SKM-1 treated with dmso at 0.1 percent for 144 hours (cell line): ENCODE data around the gene KLHDC1.
"Not testable (repeated sequence)": the region's sequence is repeated elsewhere in the genome, so short reads cannot be mapped to it uniquely, and the experiment has no call there.

Experiments used
- DNase-seq: peaks from one replicate; lab custom pipeline; 2025; ENCODE audit not compliant: unreplicated experiment; lab: John Stamatoyannopoulos, UW

Gene KLHDC1

GRCh38 chr14:49781040-49781439 lies 88.1 kb downstream of the KLHDC1 start:
- DNase-seq: not testable (repeated sequence)

GRCh38 chr14:49783394-49784014 lies 90.6 kb downstream of the KLHDC1 start:
- DNase-seq: no peak

GRCh38 chr14:49786315-49786714 lies 93.4 kb downstream of the KLHDC1 start:
- no peak for DNase-seq

DNA sequence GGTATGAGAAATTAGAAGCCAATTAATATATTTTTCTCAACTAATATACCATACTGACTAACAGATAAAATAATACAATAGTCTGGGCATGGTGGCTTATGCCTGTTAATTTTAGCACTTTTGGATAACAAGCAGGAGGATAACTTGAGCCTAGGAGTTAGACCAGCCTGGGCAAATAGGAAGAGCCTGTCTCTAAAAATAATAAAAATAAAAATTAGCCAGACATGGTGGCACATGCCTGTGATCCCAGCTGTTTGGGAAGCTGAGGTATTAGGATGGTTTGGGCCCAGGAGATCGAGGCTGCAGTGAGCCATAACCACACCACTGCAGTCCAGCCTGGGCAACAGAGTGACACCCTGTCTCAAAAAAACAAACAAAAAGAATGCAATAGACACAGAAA lies 99.7 kb downstream of the KLHDC1 start:
- DNase-seq: no peak

DNA sequence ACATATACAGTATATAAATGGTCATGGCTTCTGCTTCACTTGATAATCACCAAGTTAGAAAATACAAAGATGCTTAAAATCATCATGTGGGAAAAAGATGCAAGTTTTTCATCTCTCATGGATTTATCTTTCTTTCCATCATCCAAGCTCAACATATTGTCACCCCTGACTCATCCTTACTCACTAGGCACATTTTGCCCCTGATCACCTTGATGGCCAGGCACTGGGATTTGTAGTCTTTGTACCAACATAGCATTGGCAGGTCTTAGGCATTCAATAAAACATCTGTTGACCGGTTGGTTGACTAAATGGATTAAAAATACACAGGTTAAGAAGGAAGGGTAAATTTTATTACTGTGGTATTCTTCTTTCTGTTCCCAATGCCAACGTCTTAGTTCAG lies 103.1 kb downstream of the KLHDC1 start:
- DNase-seq: no peak
